PC-3 (cell line): ENCODE measurements around the gene RAMP1. TPM values are rescaled to one million over a fixed set of nuclear protein-coding genes. Genes with fewer than 3 reads are reported as not detected.

Experiments
- ATAC-seq: fragments of 200-7000 bp; cut with Tn5 transposase; 2 replicates; pipeline ENCODE4 v1.9.1; 2020; ENCODE audit warnings: mild to moderate bottlenecking, moderate library complexity
- BruUV-seq: library from RNA; stranded (reverse); fragments of 400-500 nt; replicated peaks from 2 replicates; lab custom pipeline; 2021; lab: Mats Ljungman, UMichigan
- CTCF ChIA-PET: fragments of 300-600 bp; sonication (Branson Sonifier 250); formaldehyde crosslinking; loops from one replicate; lab custom pipeline; 2022; ENCODE audit warnings: antibody characterized with exemption; lab: Charles Lee
- POLR2A ChIA-PET: fragments of 300-600 bp; sonication (Branson Sonifier 250); formaldehyde crosslinking; loops from one replicate; lab custom pipeline; 2022; ENCODE audit warnings: antibody characterized with exemption; ENCODE audit not compliant: unreplicated experiment; lab: Charles Lee
- DNase-seq: peaks from one replicate; pipeline ENCODE4 v3.0.0-alpha.2; 2015
- H2AFZ ChIP-seq: fragments of 300-600 bp; sonication (generic); 2 replicates; pipeline ENCODE4 v1.6.0; 2016; ENCODE audit warnings: antibody characterized with exemption, low read length
- H3F3A ChIP-seq: fragments of 300-600 bp; sonication (generic); one replicate; pipeline ENCODE4 v1.6.0; 2017; ENCODE audit warnings: antibody characterized with exemption, low read length, control low read depth, mild to moderate bottlenecking; ENCODE audit not compliant: unreplicated experiment
- H3K27ac ChIP-seq: fragments of 300-600 bp; sonication (generic); 2 replicates; pipeline ENCODE4 v1.5.1; 2016; ENCODE audit warnings: mild to moderate bottlenecking, low read length
- H3K27me3 ChIP-seq: fragments of 300-600 bp; sonication (generic); 2 replicates; pipeline ENCODE4 v1.6.1; 2016; ENCODE audit warnings: low read length, mixed read lengths
- H3K36me3 ChIP-seq: fragments of 300-600 bp; sonication (generic); 2 replicates; pipeline ENCODE4 v1.6.1; 2016; ENCODE audit warnings: low read depth, mixed run types, low read length, mixed read lengths
- H3K4me1 ChIP-seq: fragments of 300-600 bp; sonication (generic); 2 replicates; pipeline ENCODE4 v1.5.1; 2016; ENCODE audit warnings: low read length; ENCODE audit not compliant: insufficient read depth
- H3K4me2 ChIP-seq: fragments of 300-600 bp; sonication (generic); 2 replicates; pipeline ENCODE4 v1.6.0; 2016; ENCODE audit warnings: low read length
- H3K4me3 ChIP-seq: fragments of 300-600 bp; sonication (generic); 2 replicates; pipeline ENCODE4 v1.5.1; 2016; ENCODE audit warnings: mild to moderate bottlenecking, low read length, mixed read lengths
- H3K79me2 ChIP-seq: fragments of 300-600 bp; sonication (generic); 2 replicates; pipeline ENCODE4 v1.6.1; 2017; ENCODE audit warnings: low read length, mixed read lengths
- H3K9ac ChIP-seq: fragments of 300-600 bp; sonication (generic); 2 replicates; pipeline ENCODE4 v1.6.0; 2016; ENCODE audit warnings: mild to moderate bottlenecking, low read length
- H3K9me2 ChIP-seq: fragments of 300-600 bp; sonication (generic); replicated peaks from 2 replicates; pipeline ENCODE4 v1.6.1; 2016; ENCODE audit warnings: mixed run types, low read length, mixed read lengths
- H3K9me3 ChIP-seq: fragments of 300-600 bp; sonication (generic); 2 replicates; pipeline ENCODE4 v1.6.1; 2016; ENCODE audit warnings: low read length, mixed read lengths
- H4K20me1 ChIP-seq: fragments of 300-600 bp; sonication (generic); 2 replicates; pipeline ENCODE4 v1.6.1; 2016; ENCODE audit warnings: low read length, mixed read lengths
- CTCF ChIP-seq: fragments of 300-600 bp; sonication (generic); conservative IDR thresholded peaks from 2 replicates; pipeline ENCODE4 v1.5.1; 2017; ENCODE audit warnings: antibody characterized with exemption, low read depth, mild to moderate bottlenecking, low read length
- EZH2 ChIP-seq: fragments of 300-600 bp; sonication (generic); IDR thresholded peaks from one replicate; pipeline ENCODE4 v1.6.1; 2017; ENCODE audit warnings: antibody characterized with exemption, mild to moderate bottlenecking, low read length; ENCODE audit not compliant: unreplicated experiment
- EZH2phosphoT487 ChIP-seq: fragments of 300-600 bp; sonication (generic); IDR thresholded peaks from 2 replicates; pipeline ENCODE4 v1.6.1; 2018; ENCODE audit warnings: mild to moderate bottlenecking, antibody characterized with exemption, low read length, borderline replicate concordance
- intact Hi-C: fragments of 100-400 bp; cut with micrococcal nuclease; formaldehyde crosslinking; loops from 2 replicates; pipeline ENCODE4 v1.9.0; 2023
- total RNA-seq: library from RNA; depleted of rRNA; stranded (reverse); fragments of >200 nt; gene quantifications from 2 replicates; pipeline ENCODE4 v1.2.3, GENCODE V29; 2014

The RAMP1 gene
- total RNA-seq, 1 experiment from 2014 or later, result 210 TPM

GRCh38 chr2:237876532-237876931 is 17.1 kb downstream of the RAMP1 start:
- DNase-seq (no peak), ATAC-seq (no peak)
- peaks cover 38% of the 10 kb centered on the region for H3K79me2 ChIP-seq
- POLR2A ChIA-PET, result no interaction called here
- no peaks in the 10 kb centered on the region for H3K27me3 ChIP-seq
- H3K4me2 ChIP-seq, result no peak overlapping the region
- BruUV-seq, result no TSS peak
- H4K20me1 ChIP-seq, result no peaks in the 10 kb centered on the region
- no peak for TF ChIP-seq CTCF
- no peaks in the 10 kb centered on the region for H3K9me2 ChIP-seq
- CTCF ChIA-PET, result no interaction called here
- H3K9me3 ChIP-seq, result no peaks in the 10 kb centered on the region
- intact Hi-C loops, result no loop called here
- H3K4me3 ChIP-seq, result no peak overlapping the region
- no peak overlapping the region for H3K27ac ChIP-seq
- H3F3A ChIP-seq, result no peaks in the 10 kb centered on the region
- no peaks in the 10 kb centered on the region for H3K36me3 ChIP-seq
- H3K4me1 ChIP-seq, result peaks cover 38% of the 10 kb centered on the region
- H2AFZ ChIP-seq, result no peak overlapping the region
- no peak overlapping the region for H3K9ac ChIP-seq

GRCh38 chr2:237876951-237877491 is 17.6 kb downstream of the RAMP1 start:
- ChIA-PET CTCF (no interaction called here), POLR2A (no interaction called here)
- no peaks in the 10 kb centered on the region for H3F3A ChIP-seq
- peaks cover 38% of the 10 kb centered on the region for H3K4me1 ChIP-seq
- no peaks in the 10 kb centered on the region for H3K27me3 ChIP-seq
- peaks cover 33% of the 10 kb centered on the region for H3K79me2 ChIP-seq
- no peak overlapping the region for H3K4me2 ChIP-seq
- H2AFZ ChIP-seq, result no peak overlapping the region
- no peak for ATAC-seq
- 0 out of 2 replicates have a peak, but pooled peaks cover 3% of the 10 kb centered on the region for H3K36me3 ChIP-seq
- intact Hi-C loops, result no loop called here
- no peak for TF ChIP-seq EZH2
- no peak for TF ChIP-seq CTCF
- TF ChIP-seq EZH2phosphoT487, result no peak
- no peak overlapping the region for H3K4me3 ChIP-seq
- H4K20me1 ChIP-seq, result no peaks in the 10 kb centered on the region
- no peaks in the 10 kb centered on the region for H3K9me3 ChIP-seq
- no peak overlapping the region for H3K27ac ChIP-seq
- H3K9ac ChIP-seq, result no peak overlapping the region
- no TSS peak for BruUV-seq
- H3K9me2 ChIP-seq, result no peaks in the 10 kb centered on the region
- no peak for DNase-seq

GRCh38 chr2:237877576-237878307 is 18.3 kb downstream of the RAMP1 start:
- intact Hi-C loops, result no loop called here
- no TSS peak for BruUV-seq

More at GRCh38 chr2:237877576-237878307, 18.3 kb downstream of the RAMP1 start:
- TF ChIP-seq EZH2phosphoT487 (no peak), CTCF (no peak)
- no peaks in the 10 kb centered on the region for H3K9me3 ChIP-seq
- H3K9me2 ChIP-seq, result no peaks in the 10 kb centered on the region
- no peaks in the 10 kb centered on the region for H4K20me1 ChIP-seq
- H2AFZ ChIP-seq, result no peak overlapping the region
- H3K9ac ChIP-seq, result no peak overlapping the region
- no peak overlapping the region for H3K27ac ChIP-seq
- no peaks in the 10 kb centered on the region for H3F3A ChIP-seq
- peaks cover 6% of the 10 kb centered on the region; the same call in 1 of the 2 replicates for H3K36me3 ChIP-seq
- POLR2A ChIA-PET, result no interaction called here
- peaks cover 26% of the 10 kb centered on the region for H3K79me2 ChIP-seq
- ATAC-seq (no peak), DNase-seq (no peak)
- peaks cover 38% of the 10 kb centered on the region for H3K4me1 ChIP-seq
- no peak overlapping the region for H3K4me2 ChIP-seq
- H3K4me3 ChIP-seq, result no peak overlapping the region
- CTCF ChIA-PET, result no interaction called here
- no peaks in the 10 kb centered on the region for H3K27me3 ChIP-seq
